Measurements from ENCODE around the gene NOP14. TPM values are rescaled to one million over a fixed set of nuclear protein-coding genes. Genes with fewer than 3 reads are reported as not detected.

Gene NOP14
- total RNA-seq, 1 experiment from 2014 or later: 33.6 TPM

- no peaks in the 10 kb centered on the region for H3K9me3 ChIP-seq (ENCODE audit: insufficient read depth, low read depth)
- H4K20me1 ChIP-seq (ENCODE audit: insufficient read depth): no peaks in the 10 kb centered on the region
- ChIA-PET CTCF (interaction anchor here (0.9 to 1.5 kb wide), 3 partner anchors 15 to 95 kb away, joined by 4 read pairs; no protein-coding TSS in a partner anchor), POLR2A (ENCODE audit: unreplicated experiment) (interaction anchor here (0.6 to 0.7 kb wide), 4 partner anchors 14 to 828 kb away, joined by 4 to 21 read pairs (median 6); partner anchors contain the start of gene GRK4)
- TF ChIP-seq CTCF (conservative IDR thresholded peaks at IDR 0.05) (no peak), EZH2 (IDR thresholded peaks at IDR 0.05; ENCODE audit: low read depth) (no peak)
- no peaks in the 10 kb centered on the region for H3K9me2 ChIP-seq (ENCODE audit: insufficient read depth)
- intact Hi-C loops (cut with micrococcal nuclease; ENCODE audit: unreplicated experiment): loop anchor here (5.0 kb wide), 1 partner anchor 65 kb away; no protein-coding TSS in a partner anchor
- H2AFZ ChIP-seq: no peak overlapping the region
- H3F3A ChIP-seq (ENCODE audit: insufficient read depth, low read depth): no peaks in the 10 kb centered on the region
- no peak overlapping the region for H3K27ac ChIP-seq
- H3K79me2 ChIP-seq (ENCODE audit: low read depth): no peaks in the 10 kb centered on the region
- no peaks in the 10 kb centered on the region for H3K27me3 ChIP-seq (ENCODE audit: insufficient read depth, low read depth)
- H3K4me2 ChIP-seq: no peak overlapping the region
- no TSS peak for BruUV-seq (replicated peaks)
- H3K4me1 ChIP-seq (replicated peaks; ENCODE audit: insufficient read depth): no peaks in the 10 kb centered on the region
- no peak for DNase-seq
- H3K4me3 ChIP-seq: no peak overlapping the region
- no peaks in the 10 kb centered on the region for H3K36me3 ChIP-seq (ENCODE audit: low read depth)
Measured at GRCh38 chr4:2977211-2978088, 14.2 kb upstream of the NOP14 start.

- ChIA-PET POLR2A (ENCODE audit: unreplicated experiment) (no interaction called here), CTCF (no interaction called here)
- no peak for TF ChIP-seq CTCF (conservative IDR thresholded peaks at IDR 0.05)
- no peak for TF ChIP-seq EZH2 (IDR thresholded peaks at IDR 0.05; ENCODE audit: low read depth)
- BruUV-seq (replicated peaks): no TSS peak
- Histone ChIP-seq H3K4me1 (replicated peaks; ENCODE audit: insufficient read depth) (no peaks in the 10 kb centered on the region), H3K9me2 (ENCODE audit: insufficient read depth) (no peaks in the 10 kb centered on the region), H3K27ac (no peak overlapping the region), H3K4me2 (no peak overlapping the region), H3F3A (ENCODE audit: insufficient read depth, low read depth) (no peaks in the 10 kb centered on the region), H3K36me3 (ENCODE audit: low read depth) (no peaks in the 10 kb centered on the region), H3K79me2 (ENCODE audit: low read depth) (no peaks in the 10 kb centered on the region), H3K9me3 (ENCODE audit: insufficient read depth, low read depth) (no peaks in the 10 kb centered on the region), H3K27me3 (ENCODE audit: insufficient read depth, low read depth) (no peaks in the 10 kb centered on the region), H3K4me3 (no peak overlapping the region), H4K20me1 (ENCODE audit: insufficient read depth) (no peaks in the 10 kb centered on the region), H2AFZ (no peak overlapping the region)
- intact Hi-C loops (cut with micrococcal nuclease; ENCODE audit: unreplicated experiment): no loop called here
- no peak for DNase-seq
Measured at GRCh38 chr4:2971275-2971674, 8.1 kb upstream of the NOP14 start.

- no peaks in the 10 kb centered on the region for H3K9me3 ChIP-seq (ENCODE audit: insufficient read depth, low read depth)
- H3K36me3 ChIP-seq (ENCODE audit: low read depth): no peaks in the 10 kb centered on the region
- no peaks in the 10 kb centered on the region for H3F3A ChIP-seq (ENCODE audit: insufficient read depth, low read depth)
- H3K79me2 ChIP-seq (ENCODE audit: low read depth): no peaks in the 10 kb centered on the region
- no peaks in the 10 kb centered on the region for H4K20me1 ChIP-seq (ENCODE audit: insufficient read depth)
- intact Hi-C loops (cut with micrococcal nuclease; ENCODE audit: unreplicated experiment): no loop called here
- no peaks in the 10 kb centered on the region for H3K27me3 ChIP-seq (ENCODE audit: insufficient read depth, low read depth)
- H3K4me3 ChIP-seq: no peak overlapping the region
- no peak overlapping the region for H2AFZ ChIP-seq
- BruUV-seq (replicated peaks): no TSS peak
- POLR2A ChIA-PET (ENCODE audit: unreplicated experiment): no interaction called here
- no peaks in the 10 kb centered on the region for H3K9me2 ChIP-seq (ENCODE audit: insufficient read depth)
- CTCF ChIA-PET: no interaction called here
- no peak for TF ChIP-seq CTCF (conservative IDR thresholded peaks at IDR 0.05)
- TF ChIP-seq EZH2 (IDR thresholded peaks at IDR 0.05; ENCODE audit: low read depth): no peak
- H3K4me2 ChIP-seq: no peak overlapping the region
- no peak overlapping the region for H3K27ac ChIP-seq
- no peak for DNase-seq
- H3K4me1 ChIP-seq (replicated peaks; ENCODE audit: insufficient read depth): peaks cover 4% of the 10 kb centered on the region; the same call in 1 of the 2 replicates
Measured at GRCh38 chr4:2968381-2968780, 5.2 kb upstream of the NOP14 start.
